Hematopoietic multipotent progenitor cell treated with erythropoietin and hydrocortisone succinate and interleukin-3 and kit ligand, for 15 days (in vitro differentiated cells): ENCODE data around the gene BMAL1.
A peak's percentile ranks its signal among the peaks of the same experiment; 100 is the strongest.
"Not testable (repeated sequence)": the region's sequence is repeated elsewhere in the genome, so short reads cannot be mapped to it uniquely, and the experiment has no call there.

Experiments
- DNase-seq: peaks from one replicate; pipeline ENCODE4 v3.0.0-alpha.2; 2015; ENCODE audit warnings: low spot score

Gene BMAL1

DNA sequence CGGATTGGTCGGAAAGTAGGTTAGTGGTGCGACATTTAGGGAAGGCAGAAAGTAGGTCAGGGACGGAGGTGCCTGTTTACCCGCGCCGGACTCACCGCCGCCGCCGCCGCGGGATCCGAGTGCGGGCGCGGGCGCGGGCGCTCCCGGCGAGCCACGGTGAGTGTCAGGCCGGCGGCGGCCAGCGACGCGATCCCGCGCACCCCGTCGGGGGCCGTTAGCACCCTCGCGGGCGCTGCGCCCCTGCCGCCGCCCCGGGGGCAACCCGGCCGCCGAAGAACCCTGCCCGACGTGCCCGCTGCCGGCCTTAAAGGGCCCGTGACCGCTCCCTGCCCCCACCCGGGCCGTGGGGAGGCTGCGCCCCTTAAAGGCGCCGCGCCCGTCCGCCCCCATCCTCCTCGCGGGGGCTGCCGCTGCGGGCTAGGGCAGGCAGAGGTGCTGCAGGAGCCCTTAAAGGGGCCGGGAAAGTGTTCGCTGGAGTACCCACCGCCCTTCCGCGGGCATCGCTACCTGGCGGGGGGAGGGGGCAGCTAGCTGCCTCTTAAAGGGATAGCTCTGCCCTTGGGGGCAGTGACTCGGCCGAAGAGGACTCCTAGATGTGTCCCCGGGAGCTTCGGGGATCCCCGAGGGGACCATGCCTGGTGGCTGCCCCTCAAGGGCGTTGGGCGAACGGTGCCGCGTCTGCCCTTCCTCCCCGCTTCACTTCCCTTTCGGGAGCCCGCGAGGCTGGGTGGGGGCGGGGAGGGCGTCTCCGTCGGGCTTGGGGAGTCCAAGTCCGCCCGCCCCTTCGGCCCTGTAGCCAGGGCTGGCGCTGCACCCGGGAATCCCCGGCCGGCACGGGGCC, at the start of gene BMAL1:
BMAL1 (plus strand) TSS at position 23 of the 841 bp plus-strand sequence. CDS start 76,519 bp downstream, outside the sequence.
- DNase-seq, result no peak

GRCh38 chr11:13228572-13228971, 49.0 kb upstream of the BMAL1 start:
- no peak for DNase-seq

DNA sequence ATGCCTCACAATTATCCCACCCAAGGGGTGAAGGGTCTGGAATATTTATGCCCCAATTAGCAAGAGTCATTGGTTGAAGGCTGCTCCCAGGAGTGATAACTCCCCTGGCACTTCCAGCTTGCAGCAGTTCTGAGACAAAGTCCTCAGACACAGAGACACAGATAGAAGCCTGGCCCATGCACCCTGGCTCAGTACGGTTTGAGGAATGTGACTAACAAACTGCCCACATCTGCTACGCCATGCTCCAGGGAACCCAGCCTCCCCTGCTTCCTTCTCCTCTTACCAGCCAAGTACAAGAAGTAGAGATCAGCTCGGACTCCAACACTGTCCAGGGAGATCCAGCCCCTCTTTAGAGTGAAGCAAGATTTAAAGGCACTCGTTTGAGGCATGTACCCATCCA, 48.5 kb upstream of the BMAL1 start:
- DNase-seq, result no peak

DNA sequence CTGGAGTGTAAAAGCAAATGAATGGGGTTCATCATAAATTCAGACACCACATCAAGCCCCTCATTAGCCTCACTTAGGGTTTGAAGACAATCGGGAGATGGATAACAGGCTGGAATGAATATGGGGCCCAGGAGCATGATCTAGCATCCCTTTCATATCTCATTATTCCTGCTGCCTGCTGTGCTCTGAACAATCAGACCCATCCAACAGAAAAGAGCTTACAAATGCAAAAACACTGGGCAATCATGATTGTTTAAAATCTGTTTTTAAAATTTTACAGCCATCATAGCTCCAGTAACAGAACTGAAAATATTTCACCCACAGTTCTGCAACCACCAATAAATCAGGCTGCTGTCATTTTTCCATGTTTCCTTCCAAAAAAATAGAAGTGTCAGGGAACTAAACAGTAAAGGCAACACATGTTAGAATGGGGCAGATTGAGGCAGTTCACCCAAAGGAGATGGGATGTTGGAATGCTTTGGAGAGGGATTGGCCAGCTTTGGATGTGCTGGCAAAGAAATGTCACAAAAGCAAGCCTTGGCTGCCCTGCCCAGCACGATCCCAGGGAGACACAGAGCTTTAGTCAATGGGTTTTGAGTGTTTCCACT, 47.8 kb upstream of the BMAL1 start:
- no peak for DNase-seq

DNA sequence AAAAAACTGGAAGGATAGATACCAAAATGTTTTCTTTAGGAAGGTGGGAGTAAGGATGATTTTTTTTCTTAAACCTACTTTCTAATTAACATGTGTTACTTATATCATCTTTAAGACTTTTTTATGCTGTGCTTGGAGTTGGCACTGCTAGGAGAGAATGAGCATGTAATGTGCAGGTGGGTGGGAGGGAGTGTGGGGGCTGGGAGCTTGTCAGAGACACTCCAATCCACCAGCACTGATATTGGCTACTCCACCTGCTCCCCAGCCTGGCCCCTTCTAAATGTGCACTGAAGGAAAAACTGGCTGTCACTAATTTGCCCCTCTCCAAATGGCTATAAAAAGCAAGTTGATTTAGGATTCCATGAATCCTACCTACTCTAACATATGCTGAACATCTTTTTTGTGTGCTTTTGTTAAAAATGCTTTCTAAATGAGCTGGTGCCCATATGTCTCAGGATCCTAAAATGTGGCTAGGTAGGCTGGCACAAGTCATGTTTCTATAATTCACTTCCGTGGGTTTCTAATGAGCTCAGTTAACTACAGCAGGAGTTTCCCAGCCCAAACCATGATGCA, 44.3 kb upstream of the BMAL1 start:
- no peak for DNase-seq

- DNase-seq, result no peak
These were observed 41.7 kb upstream of the BMAL1 start for GRCh38 chr11:13235895-13236294.

DNA sequence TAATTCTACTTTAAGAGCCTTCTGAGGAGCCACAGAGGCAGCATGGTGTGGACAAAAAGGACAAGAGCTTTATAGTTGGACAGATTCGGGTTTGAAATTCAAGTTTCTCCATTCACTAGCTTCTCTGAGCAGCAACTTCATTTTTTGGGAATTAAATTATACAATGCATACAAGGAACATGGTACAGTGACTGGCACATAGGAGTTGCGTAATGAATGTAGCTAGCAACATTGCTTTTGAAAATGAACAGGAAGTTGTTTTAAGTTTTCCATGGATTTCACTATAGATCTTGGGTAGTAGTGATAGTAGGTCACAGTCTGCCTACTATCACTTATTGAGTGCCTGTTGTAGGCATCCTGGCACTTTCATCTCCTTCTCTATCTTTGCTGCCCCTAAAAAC, 41.0 kb upstream of the BMAL1 start:
- no peak for DNase-seq

- DNase-seq, result no peak
These were observed 39.8 kb upstream of the BMAL1 start for GRCh38 chr11:13237761-13238160.

- peak; percentile 38 for DNase-seq
These were observed 38.6 kb upstream of the BMAL1 start for GRCh38 chr11:13238879-13239514.

DNA sequence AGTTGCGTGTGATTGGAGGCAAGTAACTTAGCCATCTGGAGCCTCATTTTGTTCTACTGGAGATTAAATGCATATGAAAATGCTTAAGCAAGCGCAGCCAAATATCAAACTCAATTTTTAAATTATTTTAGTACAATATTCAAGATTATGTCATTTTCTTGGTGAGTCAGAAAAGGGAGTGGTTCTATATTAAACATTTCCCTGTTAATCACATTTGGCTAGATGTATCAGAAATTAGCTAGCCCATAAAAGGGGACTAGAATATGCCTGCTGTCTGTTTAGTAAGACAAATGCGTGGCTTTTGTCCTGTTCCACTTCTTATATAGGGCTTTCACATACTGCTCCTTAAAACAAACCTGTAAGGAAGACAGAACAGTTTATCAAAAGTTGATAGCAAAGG, 35.0 kb upstream of the BMAL1 start:
- DNase-seq, result no peak

DNA sequence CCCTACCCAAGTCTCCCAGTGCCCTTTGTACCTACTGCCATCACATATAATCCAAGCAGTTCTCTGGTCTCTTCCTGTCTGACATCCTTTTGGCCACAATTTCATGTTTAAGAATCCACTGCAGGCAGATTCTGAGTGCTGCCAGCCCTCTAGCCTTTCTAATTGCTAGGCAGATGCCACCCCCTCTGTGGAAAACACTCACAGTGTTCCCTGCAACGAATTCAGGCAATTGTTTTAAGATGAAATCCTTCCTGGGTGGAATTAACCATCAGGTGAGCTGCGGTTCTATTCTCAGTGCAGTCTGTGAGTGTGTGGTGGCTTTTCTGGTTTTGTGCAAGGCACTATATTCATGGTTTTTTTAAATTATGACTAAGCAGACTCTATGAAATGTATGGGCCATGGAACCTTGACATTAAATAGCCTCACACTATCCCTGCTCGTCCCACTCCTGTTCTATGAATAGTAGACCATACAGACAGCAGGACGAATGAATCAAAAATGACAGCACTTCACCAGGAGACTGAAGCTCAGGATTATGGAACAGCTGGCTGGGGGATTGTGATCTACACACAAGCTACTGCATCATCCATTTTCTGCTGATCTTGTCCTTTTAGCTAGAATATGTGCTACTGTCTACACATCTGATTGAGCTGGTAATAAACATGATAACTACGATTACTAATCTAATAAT, 29.8 kb upstream of the BMAL1 start:
- DNase-seq, result no peak

DNA sequence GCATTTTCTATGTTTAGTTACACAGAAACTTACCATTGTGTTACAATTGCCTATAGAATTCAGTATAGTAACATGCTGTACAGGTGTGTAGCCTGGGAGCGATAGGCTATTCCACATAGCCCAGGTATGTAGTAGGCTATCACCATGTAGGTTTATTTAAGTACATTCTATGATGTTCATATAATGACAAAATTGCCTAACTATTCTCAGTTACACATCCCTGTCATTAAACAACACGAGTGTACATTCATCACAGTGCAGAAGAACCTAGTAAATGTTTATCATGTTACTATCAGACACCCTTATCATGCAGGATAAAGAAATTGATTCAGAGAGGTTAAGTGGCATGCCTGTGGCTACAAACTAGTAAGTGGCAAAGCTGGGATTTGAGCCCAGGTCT, 28.4 kb upstream of the BMAL1 start:
- DNase-seq, result no peak

GRCh38 chr11:13249992-13250391, 27.6 kb upstream of the BMAL1 start:
- no peak for DNase-seq

DNA sequence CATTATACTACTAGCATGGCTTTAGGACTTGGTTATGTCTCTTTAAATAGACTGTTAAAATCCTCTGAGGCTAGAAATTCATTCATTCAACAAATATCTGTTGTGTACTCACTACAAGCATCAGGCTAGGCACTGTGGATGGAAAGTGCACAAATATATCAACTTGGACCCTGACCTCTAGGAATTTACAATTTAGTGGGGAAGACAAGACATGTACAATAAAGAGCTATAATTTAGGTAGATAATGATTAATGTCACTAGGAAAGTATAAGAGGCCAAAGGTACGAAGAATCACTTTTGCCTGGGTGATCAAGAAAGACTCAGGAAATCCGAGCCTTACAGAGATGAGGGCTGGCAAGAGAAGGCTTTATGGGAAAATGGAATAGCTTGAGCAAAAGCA, 25.6 kb upstream of the BMAL1 start:
- DNase-seq, result no peak

- DNase-seq, result no peak
These were observed 25.2 kb upstream of the BMAL1 start for GRCh38 chr11:13252438-13252837.

- no peak for DNase-seq
These were observed 21.4 kb upstream of the BMAL1 start for GRCh38 chr11:13256216-13256615.

DNA sequence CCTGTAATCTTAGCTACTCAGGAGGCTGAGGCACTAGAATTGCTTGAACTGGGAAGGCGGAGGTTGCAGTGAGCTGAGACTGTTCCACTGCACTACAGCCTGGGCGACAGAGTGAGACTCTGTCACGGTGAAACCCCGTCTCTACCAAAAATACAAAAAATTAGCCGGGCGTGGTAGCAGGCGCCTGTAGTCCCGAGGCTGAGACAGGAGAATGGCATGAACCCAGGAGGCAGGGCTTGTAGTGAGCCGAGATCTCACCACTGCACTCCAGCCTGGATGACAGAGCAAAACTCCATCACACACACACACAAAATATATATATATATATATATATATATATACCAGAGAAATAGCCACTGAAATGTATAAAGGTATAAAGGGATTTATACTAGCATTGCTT, 19.5 kb upstream of the BMAL1 start:
- not testable (repeated sequence) for DNase-seq

GRCh38 chr11:13258855-13259254, 18.7 kb upstream of the BMAL1 start:
- DNase-seq, result no peak

DNA sequence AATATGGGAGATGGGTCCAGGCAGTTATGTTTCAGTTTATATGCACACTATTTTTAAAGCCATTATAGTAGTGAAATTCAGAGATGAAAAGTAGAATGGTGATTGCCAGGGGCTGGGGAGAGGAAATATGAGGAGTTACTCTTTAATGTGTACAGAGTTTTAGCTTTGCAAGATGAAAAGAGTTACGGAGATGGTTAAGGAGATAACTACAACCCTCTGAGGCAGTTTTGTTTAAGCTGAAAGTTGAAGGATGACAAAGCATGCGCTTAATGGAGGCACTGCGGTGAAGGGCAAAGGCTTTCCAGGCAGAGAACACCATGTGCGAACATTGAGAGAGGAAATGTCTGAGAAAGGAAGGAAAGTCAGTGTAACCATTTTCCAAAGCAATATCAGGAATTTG, 18.2 kb upstream of the BMAL1 start:
- no peak for DNase-seq

DNA sequence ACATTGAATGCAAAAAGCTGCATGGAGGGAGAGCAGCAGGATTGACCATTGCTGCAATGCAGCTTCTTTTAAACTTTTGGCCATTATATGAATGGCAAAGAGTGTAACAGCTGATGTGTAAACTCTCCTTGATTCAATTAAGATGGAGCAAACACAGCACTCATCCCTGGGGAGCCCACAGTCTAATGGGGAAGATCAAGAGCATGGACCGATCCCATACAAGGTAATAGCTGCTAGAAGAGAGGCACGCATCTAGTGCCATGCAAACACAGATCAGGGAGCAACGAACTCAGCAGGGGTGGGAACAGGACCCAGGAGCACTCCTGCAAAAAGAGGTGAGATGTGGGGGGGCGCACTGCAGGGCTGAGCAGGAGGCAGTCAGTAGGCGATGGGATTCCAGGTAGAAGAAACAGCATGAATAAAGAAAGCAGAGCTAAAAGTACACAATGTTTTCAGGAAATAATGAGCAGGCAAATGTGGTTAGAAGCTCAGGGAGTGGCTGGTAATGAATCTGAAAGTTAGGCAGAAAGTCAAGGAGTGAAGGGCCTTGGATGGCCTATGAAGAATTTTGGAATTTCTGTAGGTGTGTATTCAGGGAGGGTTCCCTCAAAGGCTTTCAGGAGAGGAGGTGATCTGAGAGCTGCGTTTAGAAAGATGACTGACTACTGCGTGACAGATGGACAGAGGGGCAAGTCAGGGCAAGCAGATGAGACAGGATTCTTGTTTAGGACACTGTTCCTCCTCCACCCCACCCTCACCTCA, 17.2 kb upstream of the BMAL1 start:
- DNase-seq, result no peak

GRCh38 chr11:13260963-13261588, 16.5 kb upstream of the BMAL1 start:
- no peak for DNase-seq
